ENCODE measurements around the gene PRADC1.

DNA sequence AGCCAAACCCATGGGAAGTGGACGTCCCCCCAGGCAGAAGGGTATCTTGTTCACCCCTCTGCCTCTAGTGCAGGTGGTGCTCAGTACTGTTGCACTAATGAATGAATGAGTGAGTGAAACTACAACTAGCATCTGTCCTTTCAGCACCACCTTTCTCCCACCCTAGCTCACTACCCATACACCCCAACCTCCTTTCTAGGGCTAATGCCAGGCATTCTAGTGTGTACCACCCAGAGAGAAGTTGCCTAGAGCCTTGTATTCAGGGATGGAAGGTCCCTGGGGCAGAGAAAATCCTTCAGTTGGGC lies 23.5 kb upstream of the PRADC1 start:
- TF ChIP-seq, protein P1, sequence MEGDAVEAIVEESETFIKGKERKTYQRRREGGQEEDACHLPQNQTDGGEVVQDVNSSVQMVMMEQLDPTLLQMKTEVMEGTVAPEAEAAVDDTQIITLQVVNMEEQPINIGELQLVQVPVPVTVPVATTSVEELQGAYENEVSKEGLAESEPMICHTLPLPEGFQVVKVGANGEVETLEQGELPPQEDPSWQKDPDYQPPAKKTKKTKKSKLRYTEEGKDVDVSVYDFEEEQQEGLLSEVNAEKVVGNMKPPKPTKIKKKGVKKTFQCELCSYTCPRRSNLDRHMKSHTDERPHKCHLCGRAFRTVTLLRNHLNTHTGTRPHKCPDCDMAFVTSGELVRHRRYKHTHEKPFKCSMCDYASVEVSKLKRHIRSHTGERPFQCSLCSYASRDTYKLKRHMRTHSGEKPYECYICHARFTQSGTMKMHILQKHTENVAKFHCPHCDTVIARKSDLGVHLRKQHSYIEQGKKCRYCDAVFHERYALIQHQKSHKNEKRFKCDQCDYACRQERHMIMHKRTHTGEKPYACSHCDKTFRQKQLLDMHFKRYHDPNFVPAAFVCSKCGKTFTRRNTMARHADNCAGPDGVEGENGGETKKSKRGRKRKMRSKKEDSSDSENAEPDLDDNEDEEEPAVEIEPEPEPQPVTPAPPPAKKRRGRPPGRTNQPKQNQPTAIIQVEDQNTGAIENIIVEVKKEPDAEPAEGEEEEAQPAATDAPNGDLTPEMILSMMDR (IDR thresholded peaks at IDR 0.05) = no peak
- no peak for TF ChIP-seq EZH2 (IDR thresholded peaks at IDR 0.05)
- TF ChIP-seq EZH2phosphoT487 (IDR thresholded peaks at IDR 0.05) = no peak
